NCI-H526 treated with DMSO at 0.1 percent for 48 hours (cell line): ENCODE measurements around the gene IPO4.
"Not testable (repeated sequence)": the region's sequence is repeated elsewhere in the genome, so short reads cannot be mapped to it uniquely, and the experiment has no call there.

ENCODE experiments used
- DNase-seq: peaks from one replicate; lab custom pipeline; 2025; lab: John Stamatoyannopoulos, UW

The IPO4 gene

DNA sequence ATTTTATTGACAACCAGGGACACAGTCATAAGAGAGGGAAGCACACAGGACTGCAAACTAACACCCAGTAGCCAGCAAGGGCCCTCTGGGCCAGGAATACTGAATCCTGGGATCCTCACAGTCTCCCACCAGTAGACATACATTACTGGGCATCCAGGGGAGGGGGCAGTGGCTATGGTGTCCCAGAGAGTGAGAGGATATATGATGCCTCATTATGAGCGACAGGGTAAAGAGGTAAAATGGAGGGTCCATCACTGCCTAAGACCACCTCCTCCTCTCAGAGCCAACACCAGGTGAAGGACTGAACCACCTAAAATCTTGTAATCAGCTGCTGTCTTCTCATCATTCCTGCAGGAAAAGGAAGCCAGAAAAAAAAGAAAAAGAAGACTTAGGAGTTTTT is 28.3 kb upstream of the IPO4 start:
- DNase-seq, result not testable (repeated sequence)

DNA sequence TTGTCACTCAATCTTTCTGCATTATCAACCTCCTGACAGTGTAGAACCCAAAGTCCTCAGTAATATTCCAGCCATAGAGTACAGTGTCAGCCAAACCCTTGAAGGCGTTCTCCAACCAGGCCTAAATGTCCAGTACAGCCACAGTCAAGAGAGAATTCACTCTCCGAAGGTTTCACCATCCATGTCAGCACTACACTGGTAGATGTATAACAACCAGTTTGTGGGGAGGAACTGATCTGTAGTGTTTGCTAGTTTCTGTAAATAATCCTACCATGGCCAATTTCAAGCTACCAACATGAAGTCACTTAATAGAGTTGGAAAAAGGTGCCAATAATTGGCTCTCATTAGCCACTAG is 27.7 kb upstream of the IPO4 start:
- no peak for DNase-seq

DNA sequence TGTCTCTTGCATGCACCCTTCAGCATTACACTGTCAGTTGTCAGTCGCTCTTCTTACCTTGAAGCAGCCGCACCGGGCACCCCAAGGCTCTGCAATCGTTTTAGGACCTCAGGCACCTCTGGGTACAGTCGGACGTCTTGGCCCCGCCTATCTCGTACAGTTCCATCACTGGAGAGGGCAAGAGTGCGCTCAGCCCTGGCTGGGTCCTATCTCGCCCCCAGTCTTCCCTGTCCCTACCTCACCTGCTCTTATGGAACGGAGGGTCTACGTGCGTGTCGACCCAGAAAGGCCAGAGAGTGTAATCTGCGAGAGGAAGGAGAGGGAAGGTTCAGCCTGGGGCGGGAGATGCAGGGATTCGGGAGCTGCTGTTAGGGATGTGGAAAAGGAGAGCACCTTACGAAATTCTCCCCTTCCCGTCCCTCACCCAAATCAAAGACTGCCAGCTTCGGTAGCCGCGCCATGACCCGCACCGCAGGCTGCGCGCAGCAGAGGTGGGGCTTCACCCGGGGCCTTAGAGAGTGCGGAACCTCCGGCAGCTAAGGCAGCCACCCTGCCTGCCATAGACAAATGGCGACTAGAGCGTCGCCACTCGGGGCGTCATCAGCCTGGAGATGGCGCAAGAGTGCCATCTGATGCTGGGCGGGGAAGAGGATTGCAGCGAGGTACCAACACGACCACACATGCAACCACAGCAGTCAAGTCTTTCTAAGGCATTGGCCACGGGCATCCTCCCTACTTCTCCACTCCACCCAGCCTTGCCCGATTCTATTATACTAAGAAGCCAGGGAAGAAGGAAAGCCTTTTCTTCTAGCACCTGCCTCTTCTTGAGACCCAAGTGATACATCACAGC is 27.1 kb upstream of the IPO4 start, which contains the start of gene MDP1:
Gene MDP1 (minus strand): TSS at position 572 of the 850 bp plus-strand sequence. CDS start 111 bp downstream, at position 461.
- DNase-seq, result peak; percentile 81

DNA sequence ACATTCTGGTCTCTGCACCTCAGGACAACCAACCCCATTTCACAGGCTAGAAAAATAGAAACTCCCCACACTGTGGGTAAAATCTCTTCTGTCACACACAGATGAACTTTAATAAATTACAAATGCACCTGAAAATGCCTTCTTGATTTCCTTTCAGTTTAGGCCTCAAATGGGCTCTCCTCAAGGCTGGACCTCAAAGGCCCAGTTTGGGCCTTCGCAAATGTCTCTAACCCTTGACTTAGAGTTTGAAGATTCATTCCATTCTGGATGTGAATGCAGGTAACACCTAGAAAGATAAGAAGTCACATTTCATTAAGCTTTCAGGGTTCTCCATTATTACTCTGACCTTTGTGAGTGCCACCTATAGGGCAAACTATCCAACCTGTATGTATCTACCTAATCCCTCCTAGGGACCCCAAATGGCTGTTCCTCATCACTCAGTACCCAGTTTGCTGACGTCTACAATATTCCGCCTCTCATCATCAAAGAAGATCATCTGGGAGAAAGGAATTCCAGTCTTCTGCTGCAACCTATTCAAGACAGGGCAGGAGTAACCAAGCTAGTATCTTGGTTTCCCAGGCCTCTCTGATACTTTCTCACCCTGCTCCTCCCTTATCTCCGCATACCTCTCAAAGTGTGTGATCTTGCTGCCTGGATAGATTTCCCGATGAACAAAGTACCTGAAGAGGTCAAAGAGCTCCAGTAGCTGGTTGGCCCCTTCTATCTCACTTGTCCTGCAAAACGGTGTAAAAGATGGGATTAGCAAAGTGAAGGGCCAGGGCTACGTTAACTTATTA is 25.4 kb upstream of the IPO4 start:
- no peak for DNase-seq

DNA sequence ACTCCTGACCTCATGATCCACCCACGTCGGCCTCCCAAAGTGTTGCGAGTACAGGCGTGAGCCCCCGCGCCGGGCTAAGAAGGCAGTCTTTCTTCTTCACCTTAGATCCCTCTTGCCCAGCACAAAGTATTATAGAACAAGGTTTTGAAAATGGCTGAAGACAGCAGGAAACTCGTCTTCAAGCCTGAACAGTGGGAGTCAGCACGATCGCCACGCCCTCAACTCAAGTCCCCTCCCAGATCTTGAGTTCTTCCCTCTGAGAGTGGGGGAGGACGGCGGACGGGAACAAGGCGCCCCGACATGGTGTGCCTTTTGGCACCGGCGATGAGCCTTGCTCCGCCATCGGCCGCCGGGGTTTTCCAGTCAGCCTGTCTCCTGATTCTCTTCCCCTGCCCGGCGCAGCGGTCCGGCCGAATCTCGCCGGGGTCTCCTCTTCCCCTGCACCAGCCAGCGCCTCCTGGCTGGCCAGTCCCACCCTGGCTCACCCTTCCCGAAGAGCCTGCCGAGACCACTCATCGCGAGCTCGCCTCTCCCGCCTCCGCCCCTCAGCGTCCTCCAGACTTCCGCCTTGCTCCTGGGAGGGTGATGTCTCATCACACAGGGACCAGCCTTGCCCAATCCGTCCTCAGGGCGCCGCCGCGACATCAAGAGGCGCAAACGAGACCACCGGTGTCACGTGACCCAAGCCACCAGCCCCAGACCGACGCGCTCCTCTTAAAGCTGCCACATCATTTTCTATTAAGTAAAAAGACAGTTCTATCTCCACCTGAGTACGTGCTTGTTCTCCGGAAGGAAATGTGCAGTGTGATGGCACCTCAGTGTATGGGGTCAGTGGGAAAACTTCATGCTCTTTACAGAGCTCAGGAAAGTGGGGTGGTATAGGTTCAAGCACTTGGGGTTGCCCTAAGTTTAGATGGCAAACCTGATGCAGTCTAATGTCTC is 24.6 kb upstream of the IPO4 start, which contains the start of gene CHMP4A:
Gene CHMP4A (minus strand): TSS at position 565 of the 942 bp plus-strand sequence. CDS start 49 bp downstream, at position 516.
- peak; percentile 82 for DNase-seq

DNA sequence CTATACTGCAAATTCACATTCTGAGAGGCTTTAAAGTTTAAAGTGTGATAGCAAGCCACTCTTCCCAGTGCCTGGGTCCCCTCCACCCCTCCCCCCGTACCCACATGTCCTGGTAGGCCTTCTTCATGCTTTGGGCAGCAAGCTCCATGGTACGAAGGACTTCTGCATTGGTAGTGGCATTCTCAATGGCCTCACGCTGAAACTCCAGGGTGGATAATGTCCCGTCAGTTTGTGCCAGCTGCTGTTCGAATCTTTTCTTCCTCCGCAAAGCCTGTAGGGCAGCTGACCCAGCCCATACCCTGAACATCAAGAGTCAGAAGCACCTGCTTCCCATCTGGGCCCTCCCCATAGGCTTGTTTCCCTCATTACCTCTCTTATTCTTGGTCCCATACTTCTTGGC is 22.7 kb upstream of the IPO4 start:
- DNase-seq, result no peak

DNA sequence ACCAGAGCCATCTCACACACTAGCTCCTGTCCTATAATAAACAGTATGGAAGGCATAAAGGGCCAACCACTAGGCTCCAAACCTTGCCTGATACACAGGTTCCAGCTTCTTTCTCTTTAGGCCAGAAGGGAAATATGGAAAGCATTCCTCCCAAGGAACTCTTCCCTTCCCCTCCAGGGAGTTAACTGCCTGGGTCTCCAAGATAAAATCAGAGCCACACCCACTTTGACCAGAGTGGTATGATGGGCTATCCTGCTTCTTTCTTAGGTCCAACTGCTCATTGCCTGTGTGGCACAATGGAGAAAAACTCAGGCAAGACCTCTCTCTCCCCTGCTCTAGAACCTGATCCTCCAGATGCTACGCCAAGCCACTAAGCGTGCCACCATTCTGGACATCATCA is 19.0 kb upstream of the IPO4 start:
- no peak for DNase-seq

DNA sequence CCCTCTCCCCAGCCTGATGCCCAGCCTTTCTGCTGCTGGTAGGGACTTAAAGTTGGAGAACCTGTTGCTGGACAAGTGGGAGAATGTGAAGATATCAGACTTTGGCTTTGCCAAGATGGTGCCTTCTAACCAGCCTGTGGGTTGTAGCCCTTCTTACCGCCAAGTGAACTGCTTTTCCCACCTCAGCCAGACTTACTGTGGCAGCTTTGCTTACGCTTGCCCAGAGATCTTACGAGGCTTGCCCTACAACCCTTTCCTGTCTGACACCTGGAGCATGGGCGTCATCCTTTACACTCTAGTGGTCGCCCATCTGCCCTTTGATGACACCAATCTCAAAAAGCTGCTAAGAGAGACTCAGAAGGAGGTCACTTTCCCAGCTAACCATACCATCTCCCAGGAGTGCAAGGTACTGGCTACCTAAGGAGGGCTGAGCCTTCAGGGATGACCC is 18.5 kb upstream of the IPO4 start:
- DNase-seq, result no peak

DNA sequence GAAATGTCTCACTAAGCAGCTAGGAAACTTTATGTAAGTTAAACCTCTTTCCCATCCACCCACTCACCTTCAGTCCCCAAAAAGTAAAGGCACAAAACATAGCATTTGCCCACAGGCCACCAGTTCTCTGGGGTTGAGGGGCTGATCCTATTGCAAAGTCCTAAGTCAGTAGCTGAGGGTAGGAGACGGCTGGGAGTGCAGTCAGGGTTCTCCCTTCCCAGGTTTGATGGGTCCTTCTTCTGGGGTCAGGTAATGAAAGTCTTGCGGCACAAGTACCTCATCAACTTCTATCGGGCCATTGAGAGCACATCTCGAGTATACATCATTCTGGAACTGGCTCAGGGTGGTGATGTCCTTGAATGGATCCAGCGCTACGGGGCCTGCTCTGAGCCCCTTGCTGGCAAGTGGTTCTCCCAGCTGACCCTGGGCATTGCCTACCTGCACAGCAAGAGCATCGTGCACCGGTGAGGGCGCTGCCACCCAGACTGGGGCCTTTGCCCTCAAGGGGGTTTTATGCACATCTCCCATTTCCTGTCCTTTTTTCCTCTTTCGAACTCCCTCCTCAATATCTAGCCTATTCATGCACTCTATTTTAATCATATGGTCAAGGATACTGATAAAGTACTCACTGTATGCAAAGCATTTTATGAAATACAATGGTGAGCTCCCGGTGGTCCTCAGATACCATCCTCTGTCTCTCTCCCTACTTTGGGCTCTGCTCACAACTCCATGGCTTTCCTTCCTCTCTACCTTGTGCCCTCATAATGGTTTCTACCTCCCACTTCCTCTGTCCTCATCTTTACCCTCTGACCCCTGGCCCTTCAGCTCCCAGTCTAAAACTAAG is 17.9 kb upstream of the IPO4 start:
- DNase-seq, result no peak

DNA sequence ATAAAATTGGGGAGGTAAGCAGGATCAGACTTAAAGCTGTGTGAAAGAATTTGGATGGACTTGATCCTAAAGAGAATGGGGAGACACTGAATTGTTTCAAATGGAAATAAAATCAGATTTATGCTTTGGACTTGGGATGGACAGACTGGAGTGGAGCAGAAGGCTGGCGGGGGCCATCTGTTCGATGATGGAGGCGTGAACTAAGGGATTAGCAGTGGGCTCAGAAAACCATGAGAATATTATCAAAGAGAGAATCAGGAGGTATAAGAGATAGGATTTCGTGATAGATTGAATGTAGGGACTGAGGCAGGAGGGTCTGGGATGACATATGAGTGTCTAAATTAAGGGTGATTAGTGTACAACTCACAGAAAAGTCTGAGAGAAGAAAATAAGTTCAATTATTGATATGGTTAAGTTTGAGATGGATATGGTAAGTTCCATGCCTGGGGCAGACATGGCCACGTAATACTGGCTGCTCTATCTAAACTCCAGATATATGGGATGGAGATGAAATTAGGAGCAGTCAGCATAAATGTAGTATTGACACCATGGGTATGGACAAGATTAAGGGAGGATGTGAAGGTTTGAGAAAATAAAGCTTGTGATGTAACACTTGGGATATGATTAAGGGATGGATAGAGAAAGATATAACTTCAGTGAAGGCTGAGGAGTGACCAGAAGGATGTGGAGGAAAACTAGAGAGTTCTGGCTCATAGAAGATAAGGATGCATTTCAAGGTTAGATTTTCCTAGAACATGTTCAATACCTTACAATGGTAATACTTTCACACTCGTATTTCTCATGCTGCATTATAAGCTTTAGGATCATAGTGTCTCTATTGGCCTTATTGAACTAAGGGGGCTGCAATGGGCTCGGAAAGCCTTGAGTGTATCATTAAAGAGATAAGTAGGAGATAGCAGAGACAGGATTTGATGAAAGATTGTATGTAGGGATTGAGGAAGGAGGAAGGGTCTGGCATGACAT is 15.8 kb upstream of the IPO4 start:
- DNase-seq, result no peak

DNA sequence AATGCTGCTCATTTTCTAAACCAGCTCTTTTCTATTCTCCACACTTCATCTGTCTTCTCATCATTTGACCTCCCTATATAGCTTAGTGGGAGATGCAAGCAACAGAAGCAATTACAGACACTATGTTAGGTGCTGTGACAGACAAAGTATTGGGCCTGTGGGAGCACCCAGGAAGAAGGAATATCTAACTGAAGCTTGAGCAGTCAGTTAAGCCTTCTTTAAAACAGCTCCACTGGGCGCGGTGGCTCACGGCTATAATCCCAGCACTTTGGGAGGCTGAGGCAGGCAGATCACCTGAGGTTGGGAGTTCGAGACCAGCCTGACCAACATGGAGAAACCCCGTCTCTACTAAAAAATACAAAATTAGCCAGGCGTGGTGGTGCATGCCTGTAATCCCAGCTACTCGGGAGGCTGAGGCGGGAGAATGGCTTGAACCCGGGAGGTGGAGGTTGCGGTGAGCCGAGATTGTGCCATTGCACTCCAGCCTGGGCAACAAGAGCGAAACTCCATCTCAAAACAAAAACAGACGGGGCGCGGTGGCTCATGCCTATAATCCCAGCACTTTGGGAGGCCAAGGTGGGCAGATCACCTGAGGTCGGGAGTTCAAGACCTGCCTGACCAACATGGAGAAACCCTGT is 14.8 kb upstream of the IPO4 start:
- not testable (repeated sequence) for DNase-seq

DNA sequence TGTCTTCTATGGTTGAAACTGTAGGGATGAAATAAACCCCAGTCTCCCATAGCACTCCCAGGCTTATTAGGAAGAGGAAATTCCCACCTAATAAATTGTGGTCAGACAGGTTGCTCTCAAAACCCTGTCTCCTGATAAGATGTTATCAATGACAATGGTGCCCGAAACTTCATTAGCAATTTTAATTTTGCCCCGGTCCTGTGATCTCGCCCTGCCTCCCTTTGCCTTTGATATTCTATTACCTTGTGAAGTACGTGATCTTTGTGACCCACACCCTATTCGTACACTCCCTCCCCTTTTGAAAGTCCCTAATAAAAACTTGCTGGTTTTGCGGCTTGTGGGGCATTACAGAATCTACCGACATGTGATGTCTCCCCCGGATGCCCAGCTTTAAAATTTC is 13.9 kb upstream of the IPO4 start:
- not testable (repeated sequence) for DNase-seq

DNA sequence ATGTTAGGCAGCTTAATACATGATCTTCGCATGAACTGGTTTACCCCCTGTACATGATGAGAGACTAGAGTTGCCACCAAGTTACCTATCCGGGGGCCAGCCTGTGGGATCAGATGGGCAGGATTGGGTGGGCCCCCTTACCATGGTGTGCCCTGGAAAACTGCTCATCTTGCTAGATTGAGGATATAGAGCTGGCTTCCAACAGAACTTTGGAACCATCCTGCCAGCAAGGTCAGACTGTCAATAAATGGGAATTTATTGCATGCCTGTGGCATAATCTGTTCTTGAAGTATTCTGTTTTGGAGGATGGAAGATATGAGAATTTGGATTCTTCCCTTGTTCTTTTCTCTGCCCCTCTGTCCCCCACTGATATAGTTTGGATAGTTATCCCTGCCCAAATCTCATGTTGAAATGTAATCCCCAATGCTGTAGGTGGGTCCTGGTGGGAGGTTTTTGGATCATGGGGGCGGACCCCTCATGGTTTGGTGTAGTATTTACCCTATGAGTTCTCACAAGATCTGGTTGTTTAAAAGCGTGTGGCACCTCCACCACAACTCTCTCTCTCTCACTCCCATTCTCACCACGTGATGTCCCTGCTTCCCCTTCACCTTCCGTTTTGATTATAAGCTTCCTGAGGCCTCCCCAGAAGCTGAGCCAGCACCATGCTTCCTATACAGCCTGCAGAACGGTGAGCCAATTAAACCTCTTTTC is 10.4 kb upstream of the IPO4 start:
- DNase-seq, result no peak

DNA sequence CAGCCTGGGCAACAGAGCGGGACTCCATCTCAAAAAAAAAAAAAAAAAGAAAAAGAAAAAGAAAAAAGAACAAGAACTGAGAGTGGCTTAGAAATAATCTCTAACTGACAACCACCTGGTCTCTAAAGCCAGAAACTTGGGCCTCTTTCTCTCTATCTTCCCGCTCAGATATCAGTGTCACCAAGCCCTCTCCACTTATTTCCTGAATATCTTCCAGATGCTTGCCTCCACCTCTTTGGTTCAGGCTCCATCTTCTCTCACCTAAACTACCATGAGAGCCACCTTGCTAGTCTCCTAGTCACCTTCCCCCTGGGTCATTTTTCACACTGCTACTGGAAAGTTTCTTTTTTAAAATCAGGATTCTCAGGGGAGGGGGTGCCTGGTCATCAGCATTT is 8.4 kb upstream of the IPO4 start:
- DNase-seq, result no peak

DNA sequence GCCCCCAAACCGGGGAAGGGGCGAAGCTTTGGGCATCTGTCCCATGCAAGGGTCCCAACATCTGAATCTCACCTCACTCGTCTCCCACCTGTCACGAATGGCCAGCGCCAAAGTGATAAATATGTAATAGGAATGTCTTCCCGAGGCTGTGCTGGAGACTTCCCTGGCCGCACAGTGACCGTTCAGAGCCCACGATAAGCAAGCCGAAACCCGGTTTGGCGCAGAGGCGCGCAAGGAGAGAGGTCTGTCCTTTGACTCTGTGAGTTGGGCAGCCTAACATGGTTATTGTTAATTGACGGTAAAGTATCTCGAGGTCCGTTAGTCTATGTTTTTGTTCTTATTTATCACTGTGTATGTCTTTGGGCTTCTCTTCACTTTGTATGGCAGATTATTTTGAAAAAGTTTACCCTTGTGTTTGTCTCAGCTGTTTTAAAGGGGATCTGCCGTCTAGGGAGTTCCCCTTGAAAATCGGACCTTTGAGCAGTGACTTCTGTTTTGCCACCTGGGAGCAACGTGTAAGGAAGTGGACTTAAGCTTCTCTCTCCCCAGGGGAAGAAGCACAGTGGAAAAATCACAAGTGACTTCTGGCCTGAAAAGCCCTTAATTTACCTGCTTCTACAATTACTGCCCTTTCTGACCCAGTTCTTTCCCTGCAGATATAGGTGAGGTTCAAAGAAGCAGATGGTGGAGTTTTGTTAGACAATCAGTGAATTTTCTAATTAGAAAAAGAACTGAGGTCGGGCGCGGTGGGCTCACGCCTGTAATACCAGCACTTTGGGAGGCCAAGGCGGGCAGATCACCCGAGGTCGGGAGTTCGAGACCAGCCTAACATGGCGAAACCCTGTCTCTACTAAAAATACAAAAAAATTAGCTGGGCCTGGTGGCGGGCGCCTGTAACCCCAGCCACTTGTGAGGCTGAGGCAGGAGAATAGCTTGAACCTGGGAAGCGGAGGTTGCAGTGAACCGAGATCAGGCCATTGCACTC is 7.7 kb upstream of the IPO4 start:
- DNase-seq, result no peak

DNA sequence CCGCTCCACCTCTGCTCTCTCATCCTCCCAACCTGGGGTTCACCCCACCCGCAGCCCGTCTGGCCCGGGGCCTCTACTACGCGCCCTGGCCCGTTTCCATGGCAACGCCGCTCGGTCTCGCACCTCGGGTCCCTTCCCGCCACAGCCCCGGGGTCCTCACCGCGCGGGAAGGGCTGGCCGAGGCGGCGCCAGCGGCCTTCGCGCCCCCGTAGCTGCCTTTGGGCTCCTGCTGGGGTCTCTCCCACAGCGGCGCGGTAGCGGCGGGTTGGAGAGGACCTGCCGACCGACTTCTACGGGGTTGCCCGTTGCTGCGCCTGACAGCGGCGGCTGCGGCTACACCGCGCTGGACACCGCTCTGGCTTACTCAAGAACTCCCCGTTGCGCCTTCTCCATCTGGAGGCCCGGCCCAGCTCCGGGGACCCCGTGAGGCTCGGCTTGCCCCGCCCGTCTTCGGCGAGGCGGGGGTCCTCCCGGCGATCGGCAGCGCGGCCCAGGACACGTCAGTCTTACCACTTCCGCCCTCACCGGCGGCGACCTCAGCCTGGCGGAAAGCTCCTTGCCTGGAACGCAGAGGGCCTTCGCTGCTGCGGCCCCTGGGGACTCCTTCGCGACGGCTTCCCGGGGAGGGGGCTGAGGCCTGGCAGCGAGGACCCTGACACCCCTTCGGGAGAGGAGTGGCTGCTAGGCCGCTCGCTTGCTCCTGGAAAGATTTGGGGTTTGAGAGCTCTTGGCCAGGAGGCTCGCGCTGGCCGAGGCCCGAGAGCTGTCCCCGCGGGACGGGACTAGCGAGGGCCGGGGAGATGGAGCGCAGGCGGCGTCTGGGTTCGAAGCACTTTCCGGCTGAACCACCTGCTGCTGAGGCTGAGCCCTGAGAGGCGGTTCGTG is 6.8 kb upstream of the IPO4 start, which contains the start of gene TM9SF1:
Gene TM9SF1 (minus strand): TSS at position 256 of the 885 bp plus-strand sequence. CDS start 422 bp downstream, outside the sequence.
- peak; percentile 73 for DNase-seq
